K562 (cell line): Measurements from ENCODE around the gene ACAP2. TPM values are rescaled to one million over a fixed set of nuclear protein-coding genes. Genes with fewer than 3 reads are reported as not detected.

Experiments used
- ATAC-seq: fragments of 200-7000 bp; cut with Tn5 transposase; 3 replicates; pipeline ENCODE4 v1.9.1; 2020; ENCODE audit warnings: moderate library complexity
- BruUV-seq: library from RNA; stranded (reverse); fragments of 400-500 nt; replicated peaks from 2 replicates; lab custom pipeline; 2021; lab: Mats Ljungman, UMichigan
- CTCF ChIA-PET: fragments of 300-600 bp; formaldehyde crosslinking; extraction: SDS; loops from one replicate; lab custom pipeline; 2021; ENCODE audit warnings: low intra/inter-chr PET ratio; lab: Yijun Ruan, JAX
- POLR2A ChIA-PET: fragments of 300-600, 350-650 bp; sonication (Branson Sonifier 250); formaldehyde crosslinking; extraction: SDS; loops from one replicate; lab custom pipeline; 2021; ENCODE audit warnings: antibody characterized with exemption, inconsistent platforms; lab: Yijun Ruan, JAX
- DNase-seq, 4 experiments: peaks; one replicate each; pipeline versions ENCODE4 v3.0.0 to v3.0.0-alpha.2; 2011 to 2018; ENCODE audit warnings: low spot score in 3 of 4, mixed read lengths in 3 of 4; ENCODE audit errors: extremely low read depth in 1 of 4
- FAIRE-seq: peaks from 2 replicates; lab custom pipeline; 2011; peaks lifted over from hg19 to GRCh38; lab: Jason Lieb, UNC
- H2AFZ ChIP-seq: 2 replicates; pipeline ENCODE4 v1.6.0; 2011; ENCODE audit warnings: low read depth, low read length, control low read depth, inconsistent platforms
- H3K27ac ChIP-seq: fragments of 200-600 bp; 3 replicates; pipeline ENCODE4 v1.8.0; 2011; ENCODE audit warnings: low read depth, mild to moderate bottlenecking, control low read depth, inconsistent platforms, low read length, moderate library complexity, mixed read lengths; ENCODE audit errors: extremely low read depth
- H3K27me3 ChIP-seq, 2 experiments: fragments of 300-600 bp in 1 of 2; 2 replicates in 1 of 2; 3 replicates in 1 of 2; pipeline versions ENCODE4 v1.6.0 to v1.8.0; 2011; ENCODE audit warnings: inconsistent platforms in 2 of 2, low read length in 2 of 2, mild to moderate bottlenecking in 1 of 2, mixed read lengths in 1 of 2, moderate library complexity in 1 of 2; ENCODE audit not compliant: control insufficient read depth in 2 of 2, insufficient read depth in 2 of 2
- H3K36me3 ChIP-seq: fragments of 300-600 bp; 3 replicates; pipeline ENCODE4 v1.8.0; 2011; ENCODE audit warnings: mild to moderate bottlenecking, low read length, inconsistent platforms; ENCODE audit not compliant: control insufficient read depth, insufficient read depth
- H3K4me1 ChIP-seq, 2 experiments: fragments of 200-600 bp in 1 of 2; replicated peaks in 1 of 2; 2 replicates in 1 of 2; 3 replicates in 1 of 2; pipeline versions ENCODE4 v1.5.1 to v1.8.0; 2011; ENCODE audit warnings: inconsistent platforms in 2 of 2, low read length in 2 of 2, mild to moderate bottlenecking in 1 of 2, mixed read lengths in 1 of 2, moderate library complexity in 1 of 2; ENCODE audit not compliant: control insufficient read depth in 2 of 2, insufficient read depth in 2 of 2
- H3K4me2 ChIP-seq: 2 replicates; pipeline ENCODE4 v1.6.1; 2011; ENCODE audit warnings: low read length, control low read depth, inconsistent platforms, mixed read lengths; ENCODE audit not compliant: insufficient read depth
- H3K4me3 ChIP-seq: fragments of 200-600 bp; sonication (generic), shearing (Covaris generic); 2 replicates; pipeline ENCODE4 v1.5.1; 2016; ENCODE audit warnings: control low read depth, inconsistent platforms
- H3K79me2 ChIP-seq: fragments of 200-600 bp; 3 replicates; pipeline ENCODE4 v1.8.0; 2011; ENCODE audit warnings: low read length, inconsistent platforms; ENCODE audit not compliant: control insufficient read depth, insufficient read depth
- H3K9ac ChIP-seq, 2 experiments: 2 replicates each; pipeline versions ENCODE4 v1.6.0 to v1.6.1; 2011; ENCODE audit warnings: low read depth in 2 of 2, low read length in 2 of 2, control low read depth in 1 of 2, inconsistent platforms in 1 of 2, mild to moderate bottlenecking in 1 of 2, mixed read lengths in 1 of 2; ENCODE audit not compliant: insufficient read depth in 1 of 2
- H3K9me1 ChIP-seq: one replicate; pipeline ENCODE4 v1.6.0; 2011; ENCODE audit warnings: inconsistent platforms, mild to moderate bottlenecking, low read length, moderate library complexity; ENCODE audit not compliant: control insufficient read depth, insufficient read depth
- H3K9me3 ChIP-seq: replicated peaks from 2 replicates; pipeline ENCODE4 v1.5.1; 2011; ENCODE audit warnings: low read depth, low read length, inconsistent platforms; ENCODE audit not compliant: control insufficient read depth, insufficient read depth
- H4K20me1 ChIP-seq: replicated peaks from 2 replicates; pipeline ENCODE4 v1.6.1; 2011; ENCODE audit warnings: low read length, inconsistent platforms, mixed read lengths; ENCODE audit not compliant: control insufficient read depth, insufficient read depth
- CC2D1A ChIP-seq: fragments of 450-650 bp; IDR thresholded peaks from 2 replicates; pipeline ENCODE4 v1.6.1; 2017; ENCODE audit warnings: mild to moderate bottlenecking
- CREM ChIP-seq: IDR thresholded peaks from 2 replicates; pipeline ENCODE4 v1.6.1; 2014; ENCODE audit warnings: antibody characterized with exemption, low read depth
- CSDE1 ChIP-seq, 2 experiments: fragments of 450-650 bp; IDR thresholded peaks; 2 replicates each; pipeline ENCODE4 v1.6.1; 2016; ENCODE audit warnings: mild to moderate bottlenecking in 1 of 2
- ERF ChIP-seq: fragments of 450-650 bp; formaldehyde crosslinking; IDR thresholded peaks from 2 replicates; pipeline ENCODE4 v1.4.0; 2020; ENCODE audit warnings: mild to moderate bottlenecking, mixed read lengths
- EZH2 ChIP-seq: IDR thresholded peaks from 2 replicates; pipeline ENCODE4 v1.6.1; 2012; ENCODE audit warnings: low read depth, mild to moderate bottlenecking, inconsistent platforms, low read length, borderline replicate concordance
- JUN ChIP-seq, 2 experiments: sonication (generic) in 1 of 2; formaldehyde crosslinking in 1 of 2; IDR thresholded peaks; 2 replicates each; pipeline versions ENCODE4 v1.6.1 to v1.8.0; 2012 to 2022; ENCODE audit warnings: borderline replicate concordance in 2 of 2, mild to moderate bottlenecking in 2 of 2, improper control_type of control experiment in 1 of 2, low read depth in 1 of 2, low read length in 1 of 2, missing genetic modification reagents in 1 of 2
- MAFK ChIP-seq: IDR thresholded peaks from 2 replicates; pipeline ENCODE4 v1.6.1; 2011; ENCODE audit warnings: low read length, improper control_type of control experiment
- SP2 ChIP-seq: IDR thresholded peaks from 2 replicates; pipeline ENCODE4 v1.6.1; 2011; ENCODE audit warnings: mild to moderate bottlenecking, low read depth, low read length, moderate library complexity; ENCODE audit not compliant: poor library complexity, severe bottlenecking; ENCODE audit errors: extremely low read depth
- TCF3 ChIP-seq: sonication (generic); formaldehyde crosslinking; IDR thresholded peaks from 2 replicates; pipeline ENCODE4 v1.4.0; 2020; ENCODE audit warnings: mild to moderate bottlenecking, missing genetic modification reagents
- ZNF175 ChIP-seq: fragments of 200-800 bp; sonication (Bioruptor generic); IDR thresholded peaks from 2 replicates; pipeline ENCODE4 v1.6.1; 2016; ENCODE audit warnings: low read depth, mild to moderate bottlenecking, missing genetic modification characterization, missing compliant biosample characterization
- ZNF282 ChIP-seq: sonication (generic); formaldehyde crosslinking; IDR thresholded peaks from 2 replicates; pipeline ENCODE4 v1.8.1; 2023; ENCODE audit warnings: missing genetic modification reagents
- WGBS: fragments of 100-300 bp; shearing (Covaris generic); methylation state at CpG from one replicate; pipeline ENCODE4 v1.1.6; 2016; ENCODE audit warnings: low coverage, mixed read lengths; ENCODE audit not compliant: insufficient coverage; ENCODE audit errors: missing lambda C conversion rate; 5-methylcytosine and 5-hydroxymethylcytosine counted together
- in situ Hi-C: fragments of 300-500 bp; cut with MboI; formaldehyde crosslinking; loops from 4 replicates; pipeline ENCODE4 v1.15.0; 2018; ENCODE audit warnings: inconsistent platforms, mixed read lengths
- intact Hi-C: fragments of 100-400 bp; cut with micrococcal nuclease; formaldehyde crosslinking; loops from 2 replicates; pipeline ENCODE4 v1.14.2; 2022
- polyA plus RNA-seq, 8 experiments: library from polyadenylated mRNA; depleted of rRNA in 4 of 8; stranded (reverse) in 5 of 8; unstranded in 3 of 8; fragments of >200 nt; fragmentation: Nextera tagmentation in 2 of 8; fragmentation: Illumina TruSeq in 1 of 8; extraction: Ambion mirVana in 2 of 8; extraction: Trizol in 1 of 8; gene quantifications; 2 replicates each; pipeline versions ENCODE4 v1.2.1 to v1.2.3, GENCODE V29; 2011 to 2014; ENCODE audit warnings: inconsistent platforms in 1 of 8, missing spikeins in 1 of 8
- total RNA-seq, 7 experiments: library from RNA; depleted of rRNA in 6 of 7; stranded (reverse); fragments of >200 nt in 6 of 7; fragmentation: Illumina TruSeq in 2 of 7; extraction: Trizol in 2 of 7; gene quantifications; 2 replicates each; pipeline versions ENCODE4 v1.2.1 to v1.2.3, GENCODE V29; 2011 to 2021; ENCODE audit warnings: low replicate concordance in 1 of 7
- TF ChIP-seq, protein P1 (sequence below): IDR thresholded peaks from 3 replicates; pipeline ENCODE4 v1.6.1; 2011; ENCODE audit warnings: borderline replicate concordance, mild to moderate bottlenecking; ENCODE audit not compliant: insufficient read length, insufficient read depth
- TF ChIP-seq, protein P2 (sequence below): fragments of 450-650 bp; formaldehyde crosslinking; IDR thresholded peaks from 2 replicates; pipeline ENCODE4 v1.4.0; 2020; ENCODE audit warnings: mild to moderate bottlenecking, moderate library complexity
- TF ChIP-seq, protein P3 (sequence below), 2 experiments: fragments of 200-800 bp in 1 of 2; sonication (Bioruptor generic) in 1 of 2; sonication (generic) in 1 of 2; formaldehyde crosslinking in 1 of 2; IDR thresholded peaks in 1 of 2; conservative IDR thresholded peaks in 1 of 2; 2 replicates each; pipeline versions ENCODE4 v1.5.0 to v1.6.1; 2016 to 2020; ENCODE audit warnings: missing compliant biosample characterization in 1 of 2, missing genetic modification characterization in 1 of 2, missing genetic modification reagents in 1 of 2

Gene ACAP2
- total and polyA plus RNA-seq, 9 of the 15 experiments (the other 6 are each of a cell fraction or from before 2014, with no cell fraction given): 10.6 to 52.7 (median 34.4) TPM

DNA sequence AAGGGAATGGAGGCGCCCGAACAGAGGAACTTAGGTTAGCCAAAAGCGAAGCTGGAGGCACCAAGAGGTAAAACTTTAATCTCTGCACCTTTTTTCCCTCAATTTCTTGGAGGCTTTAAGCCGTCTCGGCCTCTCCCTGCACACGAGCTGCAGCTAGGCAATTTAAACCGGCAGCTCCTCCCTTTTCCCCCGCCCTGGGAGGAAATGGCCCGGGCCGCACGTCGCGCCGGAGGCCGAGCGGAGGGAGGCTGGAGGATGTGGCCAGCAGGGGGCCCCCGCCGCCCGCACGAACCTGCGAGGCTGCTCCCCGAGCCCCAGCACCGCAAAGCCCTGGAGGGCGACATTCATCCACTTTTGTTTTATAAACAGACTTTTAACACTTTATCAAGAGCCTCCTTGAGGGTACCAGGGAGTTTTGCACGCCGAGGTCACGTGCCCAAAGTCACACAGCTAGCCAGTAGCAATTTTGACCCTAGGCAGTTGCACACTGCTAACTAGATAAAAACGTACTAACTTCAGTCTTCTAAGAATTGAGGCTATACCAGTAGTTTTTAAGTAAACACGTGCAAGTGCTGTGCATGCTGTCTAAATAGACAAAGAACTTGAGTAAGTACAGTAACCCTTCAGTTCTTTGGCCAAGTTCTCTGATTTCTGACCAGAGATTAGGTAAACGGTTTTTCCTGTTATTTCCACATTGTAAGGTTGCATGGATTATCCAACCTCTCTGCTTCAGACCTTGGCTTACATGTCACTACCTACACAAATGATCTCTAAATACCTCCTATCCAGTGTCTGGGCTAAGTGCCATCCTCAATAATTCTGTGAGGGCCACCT lies 171.2 kb downstream of the ACAP2 start:
- under 1% methylated on average over 28 of the region's 30 CpGs for WGBS
- peak overlapping the region; percentile 88 for H2AFZ ChIP-seq
- peak; percentile 91 to 93 (median 92) for DNase-seq
- peak overlapping the region; percentile 70 to 96 for H3K9ac ChIP-seq
- peaks cover 30% of the 10 kb centered on the region for H3K79me2 ChIP-seq
- H3K4me2 ChIP-seq: peak overlapping the region; percentile 77
- H3K36me3 ChIP-seq: peaks cover 19% of the 10 kb centered on the region; the same call in 2 of the 3 replicates
- peak; percentile 90 for ATAC-seq
- no peaks in the 10 kb centered on the region for H3K9me1 ChIP-seq
- CTCF ChIA-PET: interaction anchor here (0.5 to 2.8 kb wide), 8 partner anchors 248 to 580 kb away, joined by 3 to 112 read pairs (median 4); no protein-coding TSS in a partner anchor
- POLR2A ChIA-PET: interaction anchor here (0.5 to 1.1 kb wide), 7 partner anchors 59 to 820 kb away, joined by 3 to 7 read pairs (median 4); no protein-coding TSS in a partner anchor
- no peaks in the 10 kb centered on the region for H3K9me3 ChIP-seq
- peak; percentile 72 for FAIRE-seq
- in situ Hi-C loops (loop anchor here (5.0 kb wide), 1 partner anchor 251 kb away; no protein-coding TSS in a partner anchor), intact Hi-C loops (loop anchor here (1.0 to 10.0 kb wide), 5 partner anchors 171 to 433 kb away; partner anchors contain the start of genes ACAP2 and PPP1R2)
- H3K4me3 ChIP-seq: peak overlapping the region; percentile 57
- H3K27ac ChIP-seq: peak overlapping the region; percentile 66
- H3K27me3 ChIP-seq: no peaks in the 10 kb centered on the region
- peaks cover 5% of the 10 kb centered on the region; the same call in 1 of the 2 replicates for H4K20me1 ChIP-seq
- BruUV-seq: TSS peak; percentile 88
- peaks cover 19 to 22% of the 10 kb centered on the region in 2 experiments for H3K4me1 ChIP-seq
- TF ChIP-seq CREM: peak; percentile 59; the same call in 1 of the 2 replicates
- TF ChIP-seq SP2: no peak
- TF ChIP-seq, protein P1, sequence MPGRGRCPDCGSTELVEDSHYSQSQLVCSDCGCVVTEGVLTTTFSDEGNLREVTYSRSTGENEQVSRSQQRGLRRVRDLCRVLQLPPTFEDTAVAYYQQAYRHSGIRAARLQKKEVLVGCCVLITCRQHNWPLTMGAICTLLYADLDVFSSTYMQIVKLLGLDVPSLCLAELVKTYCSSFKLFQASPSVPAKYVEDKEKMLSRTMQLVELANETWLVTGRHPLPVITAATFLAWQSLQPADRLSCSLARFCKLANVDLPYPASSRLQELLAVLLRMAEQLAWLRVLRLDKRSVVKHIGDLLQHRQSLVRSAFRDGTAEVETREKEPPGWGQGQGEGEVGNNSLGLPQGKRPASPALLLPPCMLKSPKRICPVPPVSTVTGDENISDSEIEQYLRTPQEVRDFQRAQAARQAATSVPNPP: no peak
- TF ChIP-seq, protein P2, sequence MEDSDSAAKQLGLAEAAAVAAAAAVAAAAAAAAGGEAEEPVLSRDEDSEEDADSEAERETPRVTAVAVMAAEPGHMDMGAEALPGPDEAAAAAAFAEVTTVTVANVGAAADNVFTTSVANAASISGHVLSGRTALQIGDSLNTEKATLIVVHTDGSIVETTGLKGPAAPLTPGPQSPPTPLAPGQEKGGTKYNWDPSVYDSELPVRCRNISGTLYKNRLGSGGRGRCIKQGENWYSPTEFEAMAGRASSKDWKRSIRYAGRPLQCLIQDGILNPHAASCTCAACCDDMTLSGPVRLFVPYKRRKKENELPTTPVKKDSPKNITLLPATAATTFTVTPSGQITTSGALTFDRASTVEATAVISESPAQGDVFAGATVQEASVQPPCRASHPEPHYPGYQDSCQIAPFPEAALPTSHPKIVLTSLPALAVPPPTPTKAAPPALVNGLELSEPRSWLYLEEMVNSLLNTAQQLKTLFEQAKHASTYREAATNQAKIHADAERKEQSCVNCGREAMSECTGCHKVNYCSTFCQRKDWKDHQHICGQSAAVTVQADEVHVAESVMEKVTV (CRISPR knock-in tag): peak; percentile 98
- TF ChIP-seq ZNF175 (CRISPR knock-in tag): no peak
- TF ChIP-seq ERF (CRISPR knock-in tag): peak; percentile 17; the same call in 1 of the 2 replicates
- TF ChIP-seq, protein P3, sequence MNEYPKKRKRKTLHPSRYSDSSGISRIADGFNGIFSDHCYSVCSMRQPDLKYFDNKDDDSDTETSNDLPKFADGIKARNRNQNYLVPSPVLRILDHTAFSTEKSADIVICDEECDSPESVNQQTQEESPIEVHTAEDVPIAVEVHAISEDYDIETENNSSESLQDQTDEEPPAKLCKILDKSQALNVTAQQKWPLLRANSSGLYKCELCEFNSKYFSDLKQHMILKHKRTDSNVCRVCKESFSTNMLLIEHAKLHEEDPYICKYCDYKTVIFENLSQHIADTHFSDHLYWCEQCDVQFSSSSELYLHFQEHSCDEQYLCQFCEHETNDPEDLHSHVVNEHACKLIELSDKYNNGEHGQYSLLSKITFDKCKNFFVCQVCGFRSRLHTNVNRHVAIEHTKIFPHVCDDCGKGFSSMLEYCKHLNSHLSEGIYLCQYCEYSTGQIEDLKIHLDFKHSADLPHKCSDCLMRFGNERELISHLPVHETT (CRISPR knock-in tag; conservative IDR thresholded peaks at IDR 0.05 in 1 of 2, IDR thresholded peaks at IDR 0.05 in 1 of 2): 0 out of 4 replicates have a peak, but pooled peaks of 1 of the 2 experiments have one; percentile 30
- peak; percentile 38; the same call in 1 of the 2 replicates for TF ChIP-seq TCF3 (CRISPR knock-in tag)
- no peak for TF ChIP-seq EZH2
- peak; percentile 76; the same call in 1 of the 2 replicates for TF ChIP-seq CC2D1A
- no peak for TF ChIP-seq MAFK
- TF ChIP-seq ZNF282 (CRISPR knock-in tag): no peak
- TF ChIP-seq JUN (IDR thresholded peaks at IDR 0.05; ENCODE audit: borderline replicate concordance, low read depth, low read length): no peak; the same call in 1 of the 2 replicates
- peak; percentile 60; the same call in 1 of the 2 replicates for TF ChIP-seq JUN (CRISPR knock-in tag; IDR thresholded peaks at IDR 0.05; ENCODE audit: borderline replicate concordance)
- 0 out of 4 replicates have a peak, but pooled peaks of 1 of the 2 experiments have one; percentile 25 for TF ChIP-seq CSDE1 (IDR thresholded peaks at IDR 0.05)
